ENCODE data around the gene PGLYRP3. TPM values are rescaled to one million over a fixed set of nuclear protein-coding genes. Genes with fewer than 3 reads are reported as not detected.

Gene PGLYRP3
- total and polyA plus RNA-seq, 3 experiments from 2014 or later, result not detected

DNA sequence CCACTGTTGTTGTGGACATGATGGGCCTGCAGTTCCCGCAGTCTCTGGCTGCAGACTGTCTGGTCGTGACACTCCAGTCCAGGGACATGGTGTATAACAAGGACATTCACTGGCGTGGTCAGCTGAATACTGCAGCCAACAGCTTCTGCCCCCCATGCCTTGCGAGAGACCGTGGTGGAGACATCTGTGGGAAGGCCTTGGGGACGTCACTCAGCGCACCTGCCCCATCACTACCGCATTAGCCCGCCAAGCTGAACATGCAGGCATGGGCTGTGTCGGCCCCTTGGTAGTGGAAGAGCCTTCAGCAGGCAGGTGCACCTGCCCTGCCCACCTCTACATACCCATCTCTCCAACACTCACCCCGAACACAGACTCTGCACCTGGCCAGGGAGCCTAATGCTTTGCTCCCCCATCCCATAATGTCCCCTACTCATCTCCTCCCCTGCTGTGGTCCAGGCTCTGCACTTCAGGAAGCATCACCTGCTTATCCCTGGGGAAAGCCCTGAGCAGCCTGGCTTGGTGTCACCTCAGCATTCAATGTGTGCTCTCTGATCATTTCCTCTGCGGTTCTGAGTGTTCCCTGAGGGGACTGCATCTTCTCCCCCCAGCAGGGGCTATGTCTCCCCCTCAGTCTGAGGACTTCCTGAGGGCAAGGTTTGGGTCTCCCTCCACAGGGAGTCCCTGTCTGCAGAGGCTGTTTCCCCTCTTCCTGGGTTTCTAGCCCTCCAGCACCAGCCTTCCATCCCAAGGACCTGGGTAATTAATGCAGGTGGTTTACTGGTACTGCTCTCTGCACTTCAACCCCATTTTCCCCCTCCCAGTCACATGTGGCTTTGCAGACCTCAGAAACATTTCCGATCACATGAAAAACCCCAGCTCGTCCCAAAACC lies 32.7 kb upstream of the PGLYRP3 start:
- Mint-ChIP-seq H3K9me3 (no peaks in the 10 kb centered on the region), H3K4me1 (peaks cover 24 to 41% (median 24%) of the 10 kb centered on the region in 3 donors), H3K27me3 (peaks cover 32 to 69% of the 10 kb centered on the region in 2 donors), H3K36me3 (no peaks in the 10 kb centered on the region), H3K4me3 (peak overlapping the region in 6 of 7 donors; percentile 21 to 84 (median 53)), H3K27ac (peak overlapping the region in 4 of 8 donors; percentile 2 to 55 (median 41))
- no peaks in the 10 kb centered on the region for H3K9me3 ChIP-seq (ENCODE audit: low read length)
- H3K27me3 ChIP-seq (ENCODE audit: insufficient read depth, low read length, poor library complexity, severe bottlenecking), result no peaks in the 10 kb centered on the region
- H3K4me3 ChIP-seq (ENCODE audit: low read length), result no peak overlapping the region
- POLR2A ChIA-PET, result no interaction called here
- H3K36me3 ChIP-seq (ENCODE audit: insufficient read depth, low read length), result no peaks in the 10 kb centered on the region
- H3K4me1 ChIP-seq (ENCODE audit: insufficient read depth, low read length), result peaks cover 37% of the 10 kb centered on the region
- CTCF ChIA-PET, result interaction anchor here (1.0 kb wide), 1 partner anchor 149 kb away, joined by 4 read pairs; no protein-coding TSS in a partner anchor
- DNase-seq, result no peak
- no peak overlapping the region for H3K27ac ChIP-seq (ENCODE audit: low read depth, low read length)

- Histone ChIP-seq H3K9me3 (ENCODE audit: low read length) (no peaks in the 10 kb centered on the region), H3K4me1 (ENCODE audit: insufficient read depth, low read length) (peaks cover 45% of the 10 kb centered on the region), H3K27ac (ENCODE audit: low read depth, low read length) (peak overlapping the region; percentile 62), H3K4me3 (ENCODE audit: low read length) (no peak overlapping the region), H3K27me3 (ENCODE audit: insufficient read depth, low read length, poor library complexity, severe bottlenecking) (no peaks in the 10 kb centered on the region), H3K36me3 (ENCODE audit: insufficient read depth, low read length) (no peaks in the 10 kb centered on the region)
- peaks cover 27 to 63% of the 10 kb centered on the region in 2 donors for H3K27me3 Mint-ChIP-seq
- peaks cover 30 to 49% (median 31%) of the 10 kb centered on the region in 3 donors for H3K4me1 Mint-ChIP-seq
- CTCF ChIA-PET, result no interaction called here
- H3K9me3 Mint-ChIP-seq, result no peaks in the 10 kb centered on the region
- H3K27ac Mint-ChIP-seq, result no peak overlapping the region
- POLR2A ChIA-PET, result no interaction called here
- no peak for DNase-seq
- H3K4me3 Mint-ChIP-seq, result peak overlapping the region in 1 of 7 donors; percentile 49
- no peaks in the 10 kb centered on the region for H3K36me3 Mint-ChIP-seq
Observed at GRCh38 chr1:153344718-153345025, 31.9 kb upstream of the PGLYRP3 start.

DNA sequence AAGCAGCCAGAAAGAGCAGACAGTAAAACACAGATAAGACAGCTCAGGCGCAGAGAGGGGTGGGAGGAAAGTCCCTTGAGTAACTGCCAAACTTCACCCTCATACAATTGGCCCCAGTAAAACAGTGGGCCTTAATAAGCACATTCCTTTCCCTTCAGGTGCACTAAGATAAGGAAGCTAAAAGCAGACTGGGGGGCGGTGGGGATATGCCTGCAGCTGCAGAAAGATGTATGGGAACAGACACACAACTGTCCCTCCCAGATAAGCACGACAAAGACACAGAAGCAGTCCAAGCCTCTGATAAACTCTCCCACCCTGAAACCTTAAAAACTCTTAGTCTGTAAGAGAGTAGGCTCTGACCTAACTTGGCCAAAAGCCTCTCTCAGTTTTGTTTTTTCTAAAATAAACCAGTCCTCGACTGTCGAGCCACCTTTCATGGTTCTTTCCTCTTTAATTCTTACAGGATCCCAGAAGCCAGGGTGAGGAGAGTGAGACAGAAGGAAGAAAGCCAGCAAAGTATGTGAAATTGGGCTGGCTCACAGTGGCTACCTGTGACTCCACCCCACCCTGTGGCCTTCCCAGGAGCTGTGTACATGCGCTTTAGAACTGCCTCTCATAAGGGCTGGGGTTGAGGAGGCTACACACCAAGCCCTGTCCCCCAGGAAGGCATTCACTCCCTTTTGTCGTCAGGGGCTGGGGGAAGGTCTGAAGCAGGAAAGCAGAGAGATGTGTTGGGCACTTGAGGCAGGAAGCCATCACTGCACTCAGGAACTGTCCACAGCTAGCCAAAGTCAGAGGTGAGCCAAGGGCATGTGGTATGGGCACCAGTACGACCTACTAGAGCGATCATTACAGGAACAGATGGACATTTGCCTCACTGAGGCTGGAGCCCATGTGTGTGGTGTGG lies 31.3 kb upstream of the PGLYRP3 start:
- H3K4me3 Mint-ChIP-seq, result peak overlapping the region in 1 of 7 donors; percentile 49
- H3K36me3 ChIP-seq (ENCODE audit: insufficient read depth, low read length), result no peaks in the 10 kb centered on the region
- peaks cover 30 to 55% (median 35%) of the 10 kb centered on the region in 3 donors for H3K4me1 Mint-ChIP-seq
- no peaks in the 10 kb centered on the region for H3K9me3 Mint-ChIP-seq
- H3K4me1 ChIP-seq (ENCODE audit: insufficient read depth, low read length), result peaks cover 48% of the 10 kb centered on the region
- no peaks in the 10 kb centered on the region for H3K36me3 Mint-ChIP-seq
- no peaks in the 10 kb centered on the region for H3K9me3 ChIP-seq (ENCODE audit: low read length)
- H3K4me3 ChIP-seq (ENCODE audit: low read length), result no peak overlapping the region
- peak overlapping the region; percentile 62 for H3K27ac ChIP-seq (ENCODE audit: low read depth, low read length)
- ChIA-PET POLR2A (no interaction called here), CTCF (interaction anchor here (1.7 kb wide), 1 partner anchor 9 kb away, joined by 7 read pairs; no protein-coding TSS in a partner anchor)
- no peak for DNase-seq
- H3K27me3 ChIP-seq (ENCODE audit: insufficient read depth, low read length, poor library complexity, severe bottlenecking), result no peaks in the 10 kb centered on the region
- H3K27me3 Mint-ChIP-seq, result peaks cover 26 to 56% of the 10 kb centered on the region in 2 donors
- no peak overlapping the region for H3K27ac Mint-ChIP-seq

DNA sequence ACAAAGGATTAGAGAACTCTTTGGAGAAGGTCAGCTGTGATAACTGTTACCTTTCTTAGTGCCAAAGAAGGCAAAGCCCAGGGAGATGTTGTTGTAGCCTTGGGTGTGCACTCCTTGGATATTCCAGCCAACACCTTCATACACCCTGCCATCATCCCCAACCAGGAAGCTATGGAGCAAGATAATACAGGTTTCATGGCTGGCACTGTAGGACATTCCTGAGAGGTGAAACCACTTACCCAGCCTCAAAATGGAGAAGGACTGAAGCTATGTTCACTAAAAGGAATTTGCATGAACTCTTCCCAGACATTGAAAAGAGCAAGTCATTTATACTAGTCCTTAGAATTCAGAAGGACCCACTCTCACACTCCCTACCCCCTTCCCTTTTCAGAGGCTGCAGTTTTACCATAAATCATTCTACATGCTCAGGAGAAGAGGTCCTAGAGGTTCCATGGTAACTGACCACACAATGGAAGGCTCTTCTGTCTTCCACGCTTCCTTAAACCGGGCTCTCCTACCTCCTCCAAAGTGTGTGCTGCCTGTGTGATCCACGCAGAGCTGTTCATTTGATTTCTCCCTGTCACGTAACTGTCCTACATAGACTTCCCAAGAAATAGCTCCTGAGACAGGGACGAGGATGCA lies 30.4 kb upstream of the PGLYRP3 start:
- H3K36me3 Mint-ChIP-seq, result no peaks in the 10 kb centered on the region
- no peak overlapping the region for H3K4me3 Mint-ChIP-seq
- H3K4me1 Mint-ChIP-seq, result peaks cover 31 to 62% (median 36%) of the 10 kb centered on the region in 3 donors
- H3K9me3 ChIP-seq (ENCODE audit: low read length), result no peaks in the 10 kb centered on the region
- H3K36me3 ChIP-seq (ENCODE audit: insufficient read depth, low read length), result no peaks in the 10 kb centered on the region
- CTCF ChIA-PET, result interaction anchor here (1.7 kb wide), 1 partner anchor 9 kb away, joined by 7 read pairs; no protein-coding TSS in a partner anchor
- POLR2A ChIA-PET, result interaction anchor here (0.7 kb wide), 1 partner anchor 225 kb away, joined by 7 read pairs; no protein-coding TSS in a partner anchor
- H3K9me3 Mint-ChIP-seq, result no peaks in the 10 kb centered on the region
- peaks cover 48% of the 10 kb centered on the region for H3K4me1 ChIP-seq (ENCODE audit: insufficient read depth, low read length)
- H3K27me3 ChIP-seq (ENCODE audit: insufficient read depth, low read length, poor library complexity, severe bottlenecking), result no peaks in the 10 kb centered on the region
- peaks cover 24 to 60% of the 10 kb centered on the region in 2 donors for H3K27me3 Mint-ChIP-seq
- peak overlapping the region; percentile 47 for H3K27ac ChIP-seq (ENCODE audit: low read depth, low read length)
- DNase-seq, result no peak
- no peak overlapping the region for H3K27ac Mint-ChIP-seq
- H3K4me3 ChIP-seq (ENCODE audit: low read length), result no peak overlapping the region

- Mint-ChIP-seq H3K27ac (no peak overlapping the region), H3K9me3 (no peaks in the 10 kb centered on the region), H3K36me3 (no peaks in the 10 kb centered on the region), H3K27me3 (peaks cover 18 to 57% of the 10 kb centered on the region in 2 donors), H3K4me3 (no peak overlapping the region), H3K4me1 (peaks cover 31 to 62% (median 36%) of the 10 kb centered on the region in 3 donors)
- POLR2A ChIA-PET, result no interaction called here
- Histone ChIP-seq H3K27me3 (ENCODE audit: insufficient read depth, low read length, poor library complexity, severe bottlenecking) (no peaks in the 10 kb centered on the region), H3K27ac (ENCODE audit: low read depth, low read length) (no peak overlapping the region), H3K36me3 (ENCODE audit: insufficient read depth, low read length) (no peaks in the 10 kb centered on the region), H3K4me1 (ENCODE audit: insufficient read depth, low read length) (peaks cover 48% of the 10 kb centered on the region), H3K4me3 (ENCODE audit: low read length) (no peak overlapping the region), H3K9me3 (ENCODE audit: low read length) (no peaks in the 10 kb centered on the region)
- DNase-seq, result no peak
- CTCF ChIA-PET, result no interaction called here
Observed at GRCh38 chr1:153342178-153342577, 29.4 kb upstream of the PGLYRP3 start.

DNA sequence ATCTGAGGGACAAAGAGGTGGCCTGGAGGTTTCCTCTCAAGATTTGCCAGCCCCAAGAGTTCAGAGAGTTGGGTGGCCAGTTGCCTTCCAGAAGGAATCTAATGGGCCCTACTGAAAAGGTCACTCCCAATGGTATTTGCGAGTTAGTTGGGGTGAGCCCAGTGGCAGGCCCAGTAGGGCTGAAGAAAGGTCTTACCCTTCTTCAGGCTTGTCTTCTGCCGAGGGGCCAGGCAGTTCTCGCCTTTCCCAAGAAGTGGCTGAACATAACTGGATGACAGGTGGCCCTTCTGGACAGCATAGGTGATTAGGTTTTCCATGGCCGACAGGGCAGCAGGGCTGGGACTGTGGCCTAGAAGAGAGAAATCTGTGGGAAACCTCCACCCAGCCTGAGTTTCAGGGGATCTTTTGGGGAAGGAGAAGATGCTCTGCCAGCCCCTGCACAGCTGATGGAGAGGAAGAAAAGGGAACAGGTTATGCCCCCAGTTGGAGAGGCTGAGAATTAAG lies 28.7 kb upstream of the PGLYRP3 start:
- Histone ChIP-seq H3K27me3 (ENCODE audit: insufficient read depth, low read length, poor library complexity, severe bottlenecking) (no peaks in the 10 kb centered on the region), H3K4me3 (ENCODE audit: low read length) (no peak overlapping the region), H3K36me3 (ENCODE audit: insufficient read depth, low read length) (no peaks in the 10 kb centered on the region), H3K9me3 (ENCODE audit: low read length) (no peaks in the 10 kb centered on the region), H3K4me1 (ENCODE audit: insufficient read depth, low read length) (peaks cover 47% of the 10 kb centered on the region), H3K27ac (ENCODE audit: low read depth, low read length) (no peak overlapping the region)
- Mint-ChIP-seq H3K9me3 (no peaks in the 10 kb centered on the region), H3K27ac (no peak overlapping the region), H3K4me1 (peaks cover 29 to 58% (median 33%) of the 10 kb centered on the region in 3 donors), H3K36me3 (no peaks in the 10 kb centered on the region), H3K27me3 (peaks cover 17 to 54% of the 10 kb centered on the region in 2 donors), H3K4me3 (no peak overlapping the region)
- POLR2A ChIA-PET, result no interaction called here
- no peak for DNase-seq
- CTCF ChIA-PET, result no interaction called here

- Histone ChIP-seq H3K4me3 (ENCODE audit: low read length) (no peak overlapping the region), H3K36me3 (ENCODE audit: insufficient read depth, low read length) (no peaks in the 10 kb centered on the region), H3K4me1 (ENCODE audit: insufficient read depth, low read length) (peaks cover 36% of the 10 kb centered on the region), H3K9me3 (ENCODE audit: low read length) (no peaks in the 10 kb centered on the region), H3K27me3 (ENCODE audit: insufficient read depth, low read length, poor library complexity, severe bottlenecking) (no peaks in the 10 kb centered on the region), H3K27ac (ENCODE audit: low read depth, low read length) (no peak overlapping the region)
- no peak overlapping the region for H3K27ac Mint-ChIP-seq
- peaks cover 17 to 42% of the 10 kb centered on the region in 2 donors for H3K27me3 Mint-ChIP-seq
- no peaks in the 10 kb centered on the region for H3K9me3 Mint-ChIP-seq
- DNase-seq, result no peak
- peaks cover 18 to 46% (median 22%) of the 10 kb centered on the region in 3 donors for H3K4me1 Mint-ChIP-seq
- H3K4me3 Mint-ChIP-seq, result no peak overlapping the region
- ChIA-PET CTCF (no interaction called here), POLR2A (no interaction called here)
- H3K36me3 Mint-ChIP-seq, result no peaks in the 10 kb centered on the region
Observed at GRCh38 chr1:153340356-153340755, 27.6 kb upstream of the PGLYRP3 start.

All from CD8-positive, alpha-beta memory T cell (primary cell).